ENCODE data around the gene NT5M.
"Not testable (repeated sequence)": the region's sequence is repeated elsewhere in the genome, so short reads cannot be mapped to it uniquely, and the experiment has no call there.

NT5M gene

GRCh38 chr17:17301659-17302058 is 1.5 kb upstream of the NT5M start:
- not testable (repeated sequence) for FAIRE-seq; DNase-seq (ENCODE audit: low spot score)

GRCh38 chr17:17303847-17304490 is 796 bp downstream of the NT5M start:
- FAIRE-seq (no peak), DNase-seq (ENCODE audit: low spot score) (no peak)

- DNase-seq (ENCODE audit: low spot score) (no peak), FAIRE-seq (no peak)
Measured at GRCh38 chr17:17304521-17304985, 1.4 kb downstream of the NT5M start.

GRCh38 chr17:17305281-17305801 is 2.2 kb downstream of the NT5M start:
- FAIRE-seq (no peak), DNase-seq (ENCODE audit: low spot score) (no peak)

- no peak for DNase-seq (ENCODE audit: low spot score)
- no peak for FAIRE-seq
Measured at GRCh38 chr17:17309356-17309755, 6.2 kb downstream of the NT5M start.

- no peak for DNase-seq (ENCODE audit: low spot score)
- FAIRE-seq = no peak
Measured at GRCh38 chr17:17313350-17313991, 10.3 kb downstream of the NT5M start.

GRCh38 chr17:17314501-17315071 is 11.4 kb downstream of the NT5M start:
- FAIRE-seq = no peak

GRCh38 chr17:17315142-17315821 is 12.1 kb downstream of the NT5M start:
- no peak for DNase-seq (ENCODE audit: low spot score)
- no peak for FAIRE-seq

More at GRCh38 chr17:17314501-17315071, 11.4 kb downstream of the NT5M start:
- DNase-seq (ENCODE audit: low spot score) = no peak

GRCh38 chr17:17320188-17320910 is 17.2 kb downstream of the NT5M start:
- DNase-seq (ENCODE audit: low spot score) = no peak
- FAIRE-seq = no peak

GRCh38 chr17:17320911-17321220 is 17.7 kb downstream of the NT5M start:
- FAIRE-seq (no peak), DNase-seq (ENCODE audit: low spot score) (no peak)

- no peak for FAIRE-seq
- no peak for DNase-seq (ENCODE audit: low spot score)
Measured at GRCh38 chr17:17321356-17322025, 18.3 kb downstream of the NT5M start.

- DNase-seq (ENCODE audit: low spot score) (no peak), FAIRE-seq (no peak)
Measured at GRCh38 chr17:17322516-17323510, 19.6 kb downstream of the NT5M start.

- FAIRE-seq = no peak
- DNase-seq (ENCODE audit: low spot score) = no peak
Measured at GRCh38 chr17:17324616-17325015, 21.4 kb downstream of the NT5M start.

GRCh38 chr17:17325228-17325627 is 22.1 kb downstream of the NT5M start:
- no peak for DNase-seq (ENCODE audit: low spot score)
- no peak for FAIRE-seq

- no peak for FAIRE-seq
- no peak for DNase-seq (ENCODE audit: low spot score)
Measured at GRCh38 chr17:17325816-17326215, 22.6 kb downstream of the NT5M start.

- DNase-seq (ENCODE audit: low spot score) (no peak), FAIRE-seq (no peak)
Measured at GRCh38 chr17:17326275-17326875, 23.2 kb downstream of the NT5M start.

GRCh38 chr17:17328251-17328650 is 25.1 kb downstream of the NT5M start:
- DNase-seq (ENCODE audit: low spot score) = no peak
- no peak for FAIRE-seq

- FAIRE-seq (no peak), DNase-seq (ENCODE audit: low spot score) (no peak)
Measured at GRCh38 chr17:17341452-17341851, 38.3 kb downstream of the NT5M start.

GRCh38 chr17:17342242-17342945 is 39.2 kb downstream of the NT5M start:
- FAIRE-seq (no peak), DNase-seq (ENCODE audit: low spot score) (no peak)
